Measurements from ENCODE around the gene MAP7D3. TPM values are rescaled to one million over a fixed set of nuclear protein-coding genes. Genes with fewer than 3 reads are reported as not detected.

The MAP7D3 gene
- total and polyA plus RNA-seq, 9 of the 15 experiments (the other 6 are each of a cell fraction or from before 2014, with no cell fraction given) = 9.4 to 27.7 (median 14.0) TPM

DNA sequence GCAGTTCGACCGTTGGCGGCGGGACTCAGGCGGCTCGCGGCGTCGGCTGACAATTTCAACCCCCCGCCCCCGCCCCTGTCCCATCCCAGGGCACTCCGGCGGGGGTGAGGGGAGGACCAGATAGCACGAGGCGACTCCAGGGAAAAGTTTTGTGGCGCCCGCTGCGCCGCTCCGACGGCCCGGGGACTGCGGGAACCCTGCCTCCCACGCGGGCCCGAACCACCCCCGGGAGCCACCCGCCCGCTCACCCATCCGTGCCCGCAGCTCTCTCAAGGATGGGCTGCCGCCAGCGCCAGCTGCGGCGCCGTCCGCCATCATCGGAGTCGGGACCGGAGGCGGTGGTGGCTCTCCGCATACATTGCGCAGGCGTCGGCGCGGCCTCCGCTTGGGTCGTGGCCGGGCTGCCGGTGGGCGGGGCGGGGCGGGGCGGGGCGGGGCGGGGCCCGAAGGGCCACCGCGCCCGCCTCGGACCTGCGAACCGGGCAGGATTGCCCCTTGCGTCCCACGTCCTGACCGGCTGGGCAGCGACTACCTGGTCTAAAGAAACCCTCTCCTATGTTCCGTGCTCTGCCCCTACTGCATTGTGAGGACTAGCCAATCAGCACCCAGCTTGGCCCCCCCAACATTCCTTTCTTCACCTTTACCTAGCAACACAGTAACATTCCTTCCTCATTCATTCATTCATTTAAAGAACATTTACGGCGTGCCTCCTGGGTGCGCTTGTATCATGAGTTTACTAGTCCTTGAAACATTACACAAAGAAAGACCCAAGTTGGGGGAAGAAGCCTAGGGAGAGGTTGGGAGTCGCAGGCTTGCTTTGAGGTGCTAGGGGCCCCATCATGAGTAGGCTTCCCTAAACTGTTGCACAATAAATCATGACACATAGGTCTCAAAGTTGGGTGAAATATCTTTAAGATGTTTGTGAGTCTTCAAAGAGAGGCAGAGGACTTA lies at the start of gene MAP7D3 (continued):
- TF ChIP-seq, protein P1, sequence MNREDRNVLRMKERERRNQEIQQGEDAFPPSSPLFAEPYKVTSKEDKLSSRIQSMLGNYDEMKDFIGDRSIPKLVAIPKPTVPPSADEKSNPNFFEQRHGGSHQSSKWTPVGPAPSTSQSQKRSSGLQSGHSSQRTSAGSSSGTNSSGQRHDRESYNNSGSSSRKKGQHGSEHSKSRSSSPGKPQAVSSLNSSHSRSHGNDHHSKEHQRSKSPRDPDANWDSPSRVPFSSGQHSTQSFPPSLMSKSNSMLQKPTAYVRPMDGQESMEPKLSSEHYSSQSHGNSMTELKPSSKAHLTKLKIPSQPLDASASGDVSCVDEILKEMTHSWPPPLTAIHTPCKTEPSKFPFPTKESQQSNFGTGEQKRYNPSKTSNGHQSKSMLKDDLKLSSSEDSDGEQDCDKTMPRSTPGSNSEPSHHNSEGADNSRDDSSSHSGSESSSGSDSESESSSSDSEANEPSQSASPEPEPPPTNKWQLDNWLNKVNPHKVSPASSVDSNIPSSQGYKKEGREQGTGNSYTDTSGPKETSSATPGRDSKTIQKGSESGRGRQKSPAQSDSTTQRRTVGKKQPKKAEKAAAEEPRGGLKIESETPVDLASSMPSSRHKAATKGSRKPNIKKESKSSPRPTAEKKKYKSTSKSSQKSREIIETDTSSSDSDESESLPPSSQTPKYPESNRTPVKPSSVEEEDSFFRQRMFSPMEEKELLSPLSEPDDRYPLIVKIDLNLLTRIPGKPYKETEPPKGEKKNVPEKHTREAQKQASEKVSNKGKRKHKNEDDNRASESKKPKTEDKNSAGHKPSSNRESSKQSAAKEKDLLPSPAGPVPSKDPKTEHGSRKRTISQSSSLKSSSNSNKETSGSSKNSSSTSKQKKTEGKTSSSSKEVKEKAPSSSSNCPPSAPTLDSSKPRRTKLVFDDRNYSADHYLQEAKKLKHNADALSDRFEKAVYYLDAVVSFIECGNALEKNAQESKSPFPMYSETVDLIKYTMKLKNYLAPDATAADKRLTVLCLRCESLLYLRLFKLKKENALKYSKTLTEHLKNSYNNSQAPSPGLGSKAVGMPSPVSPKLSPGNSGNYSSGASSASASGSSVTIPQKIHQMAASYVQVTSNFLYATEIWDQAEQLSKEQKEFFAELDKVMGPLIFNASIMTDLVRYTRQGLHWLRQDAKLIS (CRISPR knock-in tag; IDR thresholded peaks at IDR 0.05) = no peak
- TF ChIP-seq ZBTB17 (CRISPR knock-in tag; IDR thresholded peaks at IDR 0.05) (no peak), ZSCAN32 (CRISPR knock-in tag; IDR thresholded peaks at IDR 0.05) (no peak), KLF13 (tag; IDR thresholded peaks at IDR 0.05; ENCODE audit: borderline replicate concordance, low read depth) (no peak)
- TF ChIP-seq, protein P2, sequence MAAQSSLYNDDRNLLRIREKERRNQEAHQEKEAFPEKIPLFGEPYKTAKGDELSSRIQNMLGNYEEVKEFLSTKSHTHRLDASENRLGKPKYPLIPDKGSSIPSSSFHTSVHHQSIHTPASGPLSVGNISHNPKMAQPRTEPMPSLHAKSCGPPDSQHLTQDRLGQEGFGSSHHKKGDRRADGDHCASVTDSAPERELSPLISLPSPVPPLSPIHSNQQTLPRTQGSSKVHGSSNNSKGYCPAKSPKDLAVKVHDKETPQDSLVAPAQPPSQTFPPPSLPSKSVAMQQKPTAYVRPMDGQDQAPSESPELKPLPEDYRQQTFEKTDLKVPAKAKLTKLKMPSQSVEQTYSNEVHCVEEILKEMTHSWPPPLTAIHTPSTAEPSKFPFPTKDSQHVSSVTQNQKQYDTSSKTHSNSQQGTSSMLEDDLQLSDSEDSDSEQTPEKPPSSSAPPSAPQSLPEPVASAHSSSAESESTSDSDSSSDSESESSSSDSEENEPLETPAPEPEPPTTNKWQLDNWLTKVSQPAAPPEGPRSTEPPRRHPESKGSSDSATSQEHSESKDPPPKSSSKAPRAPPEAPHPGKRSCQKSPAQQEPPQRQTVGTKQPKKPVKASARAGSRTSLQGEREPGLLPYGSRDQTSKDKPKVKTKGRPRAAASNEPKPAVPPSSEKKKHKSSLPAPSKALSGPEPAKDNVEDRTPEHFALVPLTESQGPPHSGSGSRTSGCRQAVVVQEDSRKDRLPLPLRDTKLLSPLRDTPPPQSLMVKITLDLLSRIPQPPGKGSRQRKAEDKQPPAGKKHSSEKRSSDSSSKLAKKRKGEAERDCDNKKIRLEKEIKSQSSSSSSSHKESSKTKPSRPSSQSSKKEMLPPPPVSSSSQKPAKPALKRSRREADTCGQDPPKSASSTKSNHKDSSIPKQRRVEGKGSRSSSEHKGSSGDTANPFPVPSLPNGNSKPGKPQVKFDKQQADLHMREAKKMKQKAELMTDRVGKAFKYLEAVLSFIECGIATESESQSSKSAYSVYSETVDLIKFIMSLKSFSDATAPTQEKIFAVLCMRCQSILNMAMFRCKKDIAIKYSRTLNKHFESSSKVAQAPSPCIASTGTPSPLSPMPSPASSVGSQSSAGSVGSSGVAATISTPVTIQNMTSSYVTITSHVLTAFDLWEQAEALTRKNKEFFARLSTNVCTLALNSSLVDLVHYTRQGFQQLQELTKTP (IDR thresholded peaks at IDR 0.05; ENCODE audit: low read depth in 1 of 2, partially characterized antibody in 2 of 2) = no peak
